Measurements from ENCODE around the gene CFAP100. TPM values are rescaled to one million over a fixed set of nuclear protein-coding genes. Genes with fewer than 3 reads are reported as not detected.

Gene CFAP100
- total RNA-seq, 2 donors from 2014 or later = not detected

DNA sequence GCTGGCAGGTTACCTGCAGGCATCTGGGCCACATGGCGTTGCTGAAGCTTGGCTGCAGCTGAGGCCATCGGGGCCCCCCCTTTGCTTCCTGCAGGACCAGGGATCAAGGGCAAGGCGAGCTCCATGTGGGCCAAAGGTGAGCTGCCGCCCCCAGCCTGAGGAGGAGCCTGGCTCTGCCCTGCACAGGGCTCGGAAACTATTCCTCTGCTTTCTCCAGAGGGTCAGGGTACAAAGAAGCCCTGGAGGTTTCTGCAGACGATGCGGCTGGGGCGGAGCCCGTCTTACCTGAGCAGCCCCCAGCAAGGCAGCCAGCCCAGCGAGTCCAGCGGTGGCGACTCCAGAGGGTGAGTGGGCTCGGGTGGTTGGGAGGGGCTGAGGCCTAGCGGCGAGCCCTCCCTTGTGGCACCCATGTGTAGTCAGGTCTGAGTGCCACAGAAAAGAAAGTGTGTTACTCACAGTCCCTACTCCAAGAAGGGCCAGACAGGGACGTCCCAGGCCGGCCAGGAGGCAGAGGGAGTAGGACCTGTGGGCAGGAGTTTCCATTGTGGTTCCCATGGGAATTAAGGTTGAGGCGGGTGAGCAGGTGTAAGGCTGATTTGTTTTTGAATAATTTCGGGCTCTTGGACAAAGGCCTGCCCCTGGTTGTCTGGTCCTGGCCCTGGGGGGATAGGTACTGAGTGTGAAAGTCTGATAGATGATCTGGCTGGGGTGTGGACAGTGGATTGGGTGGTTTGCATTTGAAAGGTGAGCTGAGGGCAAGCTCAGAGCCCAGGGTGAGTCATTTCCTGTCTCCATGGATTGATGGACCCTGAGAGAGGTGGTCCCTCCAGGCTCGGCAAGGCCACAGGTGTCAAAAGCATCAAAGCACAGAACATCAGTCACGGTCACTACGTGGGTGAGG is 25.4 kb downstream of the CFAP100 start:
- no peaks in the 10 kb centered on the region for H3K9me3 Mint-ChIP-seq

DNA sequence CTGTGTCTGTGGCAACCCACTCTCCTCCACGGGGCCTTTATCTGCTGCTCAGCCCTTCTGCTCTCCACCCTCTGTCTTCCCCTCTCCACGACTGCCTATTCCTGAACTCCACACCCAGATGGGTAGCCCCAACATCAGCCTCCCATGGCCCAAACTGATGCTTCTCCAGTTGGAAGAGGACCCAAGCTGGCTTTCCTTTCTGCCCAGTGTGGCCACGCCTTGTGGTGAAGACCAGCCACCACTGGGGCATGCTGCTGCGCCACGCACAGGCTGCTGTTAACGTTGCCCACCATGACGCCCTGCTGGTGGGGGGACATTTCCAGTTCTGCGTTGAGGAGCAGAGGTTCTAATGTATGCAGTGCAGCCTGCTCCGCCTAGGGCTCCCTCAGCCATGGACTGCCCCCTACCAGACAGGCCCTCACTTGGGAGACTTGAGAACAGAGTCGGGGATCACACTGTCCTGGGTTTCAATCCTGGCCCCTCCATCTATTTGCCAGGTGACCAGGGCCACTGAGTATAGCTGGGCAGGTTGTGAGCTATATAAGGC is 26.9 kb downstream of the CFAP100 start:
- peaks cover 5% of the 10 kb centered on the region for H3K4me1 Mint-ChIP-seq (ENCODE audit: low read depth)
- no peaks in the 10 kb centered on the region for H3K27me3 Mint-ChIP-seq (ENCODE audit: low read depth)
- H3K36me3 Mint-ChIP-seq (ENCODE audit: insufficient read depth in 2 of 2) = peaks cover 0 to 10% of the 10 kb centered on the region in 2 donors
- DNase-seq = no peak
- no peak overlapping the region for H3K4me3 Mint-ChIP-seq
- H3K9me3 Mint-ChIP-seq = peaks cover 2 to 3% of the 10 kb centered on the region in 2 donors
- ATAC-seq (replicated peaks in 1 of 2) = no peak
- H3K27ac Mint-ChIP-seq = no peak overlapping the region

More for the DNA sequence above, 25.4 kb downstream of the CFAP100 start:
- ATAC-seq (replicated peaks in 1 of 2) = no peak
- Mint-ChIP-seq H3K36me3 (ENCODE audit: insufficient read depth in 2 of 2) (peaks cover 0 to 3% of the 10 kb centered on the region in 2 donors), H3K27ac (no peak overlapping the region), H3K27me3 (ENCODE audit: low read depth) (no peaks in the 10 kb centered on the region), H3K4me3 (no peak overlapping the region), H3K4me1 (ENCODE audit: low read depth) (peaks cover 5% of the 10 kb centered on the region)
- DNase-seq = no peak

DNA sequence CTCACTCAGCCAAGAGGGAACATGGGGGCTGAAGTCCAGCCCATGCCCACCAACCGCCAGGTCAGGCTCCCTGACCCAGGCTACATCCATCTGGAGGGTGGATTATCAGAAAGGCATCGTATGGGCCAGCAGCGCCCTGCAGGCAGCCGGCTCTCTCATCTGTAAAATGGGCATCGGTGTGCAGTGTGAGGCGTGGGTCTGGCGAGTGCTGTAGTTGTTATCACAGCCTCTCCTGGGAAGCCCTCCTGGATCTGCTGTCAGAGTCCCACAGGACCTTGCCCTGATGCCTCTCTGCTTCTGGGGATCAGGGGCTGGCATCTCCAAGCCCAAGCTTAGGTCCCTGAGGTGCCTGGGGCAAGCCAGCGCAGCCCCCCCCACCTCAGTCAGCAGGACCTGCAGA is 27.4 kb downstream of the CFAP100 start:
- ATAC-seq (replicated peaks in 1 of 2) (no peak), DNase-seq (no peak)
- Mint-ChIP-seq H3K27me3 (ENCODE audit: low read depth) (no peaks in the 10 kb centered on the region), H3K9me3 (peaks cover 7 to 8% of the 10 kb centered on the region in 2 donors), H3K4me1 (ENCODE audit: low read depth) (peaks cover 5% of the 10 kb centered on the region), H3K27ac (no peak overlapping the region), H3K4me3 (no peak overlapping the region), H3K36me3 (ENCODE audit: insufficient read depth in 2 of 2) (peaks cover 2 to 14% of the 10 kb centered on the region in 2 donors)

DNA sequence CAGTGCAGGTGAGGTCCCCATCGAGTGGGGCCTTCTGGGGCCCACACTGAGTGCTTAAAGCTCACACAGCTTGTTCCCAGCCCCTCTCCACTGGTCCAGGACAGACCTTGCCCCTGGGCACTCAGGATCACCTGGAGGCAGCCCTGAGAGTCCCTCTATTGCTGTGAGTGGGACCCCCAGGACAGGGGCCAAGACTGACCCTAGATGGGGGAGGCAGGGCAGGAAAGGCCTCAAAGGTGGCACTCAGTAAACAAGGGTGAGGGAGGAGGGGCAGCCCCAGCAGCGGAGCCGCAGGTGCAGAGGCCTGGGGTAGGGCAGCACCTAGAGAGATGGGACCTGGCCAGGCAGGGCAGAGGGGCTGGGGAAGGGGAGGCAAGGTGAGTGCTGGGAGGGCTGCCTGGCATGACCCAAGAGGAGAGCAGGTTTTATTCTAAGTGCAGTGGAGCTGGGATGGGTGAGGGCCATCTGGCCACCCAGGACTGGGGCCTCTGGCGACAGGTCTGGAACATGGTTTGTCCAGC is 27.9 kb downstream of the CFAP100 start:
- Mint-ChIP-seq H3K9me3 (peaks cover 9 to 10% of the 10 kb centered on the region in 2 donors), H3K4me3 (no peak overlapping the region), H3K27ac (no peak overlapping the region), H3K4me1 (ENCODE audit: low read depth) (peaks cover 5% of the 10 kb centered on the region), H3K27me3 (ENCODE audit: low read depth) (no peaks in the 10 kb centered on the region), H3K36me3 (ENCODE audit: insufficient read depth in 2 of 2) (peaks cover 3 to 16% of the 10 kb centered on the region in 2 donors)
- ATAC-seq (replicated peaks in 1 of 2) (no peak), DNase-seq (no peak)

DNA sequence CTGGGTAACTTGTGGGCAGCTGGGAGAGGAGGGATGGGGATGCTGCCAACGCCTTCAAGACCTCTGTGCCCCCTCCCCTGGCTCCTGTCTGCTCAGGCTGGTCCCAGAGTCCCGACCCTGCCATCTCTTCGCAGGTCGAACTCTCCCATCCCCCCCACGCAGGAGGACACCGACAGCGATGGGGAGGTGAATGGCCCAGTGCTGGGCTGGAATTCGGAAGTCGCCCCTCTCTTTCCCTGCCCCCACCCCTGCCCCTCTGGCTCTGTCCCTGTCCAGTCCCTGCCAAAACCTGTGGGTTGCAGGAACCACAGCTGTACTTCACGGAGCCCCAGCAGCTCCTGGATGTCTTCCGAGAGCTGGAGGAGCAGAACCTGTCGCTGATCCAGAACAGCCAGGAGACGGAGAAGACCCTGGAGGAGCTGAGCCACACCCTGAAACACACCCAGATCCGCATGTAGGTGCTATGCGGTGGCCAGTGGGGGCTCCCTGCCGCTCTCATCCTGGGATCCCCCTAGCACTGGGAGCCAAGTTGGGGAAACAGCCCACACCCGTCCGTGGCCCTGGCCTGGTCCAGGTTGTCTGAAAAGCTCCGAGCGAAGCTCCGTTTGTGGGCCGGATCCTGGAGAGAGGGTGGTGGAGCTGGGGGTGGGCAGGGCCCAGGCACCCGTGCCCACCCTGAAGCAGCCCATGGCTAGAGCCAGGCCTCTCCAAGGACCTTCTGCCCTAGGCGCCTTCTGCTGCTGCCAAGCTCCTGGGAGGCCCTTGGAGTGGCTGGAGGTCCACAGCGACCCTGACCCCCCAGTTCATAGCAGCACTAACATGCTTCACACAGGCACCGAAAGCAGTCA is 28.7 kb downstream of the CFAP100 start:
- no peak overlapping the region for H3K4me3 Mint-ChIP-seq
- H3K27ac Mint-ChIP-seq = no peak overlapping the region
- peaks cover 10 to 11% of the 10 kb centered on the region in 2 donors for H3K9me3 Mint-ChIP-seq
- ATAC-seq (replicated peaks in 1 of 2) = no peak
- H3K36me3 Mint-ChIP-seq (ENCODE audit: insufficient read depth in 2 of 2) = peaks cover 6 to 17% of the 10 kb centered on the region in 2 donors
- DNase-seq = no peak
- no peaks in the 10 kb centered on the region for H3K27me3 Mint-ChIP-seq (ENCODE audit: low read depth)
- H3K4me1 Mint-ChIP-seq (ENCODE audit: low read depth) = peaks cover 5% of the 10 kb centered on the region

DNA sequence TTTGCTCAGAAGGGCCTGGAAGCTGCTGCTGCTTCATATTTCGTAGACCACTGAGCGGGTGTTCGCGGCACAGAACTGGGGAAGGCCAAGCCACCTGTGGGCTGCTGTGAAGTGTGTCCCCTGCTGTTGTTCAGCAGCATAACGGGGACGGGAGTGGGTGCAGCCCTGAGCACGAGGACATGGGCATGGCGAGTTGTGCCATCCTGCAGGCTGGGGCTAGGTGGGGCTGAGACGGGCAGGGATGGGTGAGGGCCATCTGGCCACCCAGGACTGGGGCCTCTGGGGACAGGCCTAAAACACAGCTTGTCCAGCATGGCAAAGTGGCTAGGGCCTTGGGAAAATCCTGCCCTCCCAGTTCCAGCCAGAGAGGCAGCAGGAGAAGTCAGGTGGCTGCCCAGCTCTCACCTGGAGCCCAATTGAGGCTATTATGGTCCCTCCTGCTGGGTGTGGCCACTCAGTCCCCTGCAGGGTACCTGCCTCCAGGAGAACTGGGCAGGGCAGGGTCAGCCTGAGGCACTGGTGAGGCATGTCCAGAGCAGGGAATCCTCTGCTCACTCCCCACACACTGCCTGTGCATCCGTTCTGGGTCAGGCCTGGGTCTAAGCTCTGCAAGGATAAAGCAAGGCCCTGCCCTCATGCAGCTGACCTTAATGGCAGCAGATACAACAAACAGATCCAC is 29.5 kb downstream of the CFAP100 start:
- Mint-ChIP-seq H3K36me3 (ENCODE audit: insufficient read depth in 2 of 2) (peaks cover 6 to 17% of the 10 kb centered on the region in 2 donors), H3K4me3 (no peak overlapping the region), H3K27ac (no peak overlapping the region), H3K27me3 (ENCODE audit: low read depth) (no peaks in the 10 kb centered on the region), H3K9me3 (peaks cover 10 to 11% of the 10 kb centered on the region in 2 donors), H3K4me1 (ENCODE audit: low read depth) (peaks cover 5% of the 10 kb centered on the region)
- no peak for DNase-seq
- ATAC-seq (replicated peaks in 1 of 2) = no peak

DNA sequence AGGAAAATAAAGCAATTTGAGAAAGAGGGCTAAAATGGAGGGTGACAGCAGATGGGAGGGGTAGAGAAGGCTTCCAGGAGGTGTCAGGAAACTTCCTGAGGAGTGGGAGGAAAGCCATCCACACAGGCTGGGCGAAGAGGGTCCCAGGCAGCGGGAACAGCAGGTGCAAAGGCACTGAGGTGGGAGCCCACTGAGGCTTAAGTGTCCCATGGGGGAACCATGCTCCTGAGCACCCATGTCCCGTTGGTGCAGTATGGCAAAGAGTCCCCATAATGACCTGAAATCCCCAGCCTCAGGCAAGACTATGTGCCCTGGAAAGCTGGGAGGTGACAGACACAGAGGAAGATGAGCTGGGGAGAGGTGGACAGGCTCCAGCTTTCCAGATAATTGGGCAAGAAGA is 30.0 kb downstream of the CFAP100 start:
- Mint-ChIP-seq H3K27me3 (ENCODE audit: low read depth) (no peaks in the 10 kb centered on the region), H3K9me3 (peaks cover 10 to 11% of the 10 kb centered on the region in 2 donors), H3K27ac (no peak overlapping the region), H3K36me3 (ENCODE audit: insufficient read depth in 2 of 2) (peaks cover 6 to 17% of the 10 kb centered on the region in 2 donors), H3K4me3 (no peak overlapping the region), H3K4me1 (ENCODE audit: low read depth) (peaks cover 5% of the 10 kb centered on the region)
- no peak for DNase-seq
- ATAC-seq (replicated peaks in 1 of 2) = no peak

DNA sequence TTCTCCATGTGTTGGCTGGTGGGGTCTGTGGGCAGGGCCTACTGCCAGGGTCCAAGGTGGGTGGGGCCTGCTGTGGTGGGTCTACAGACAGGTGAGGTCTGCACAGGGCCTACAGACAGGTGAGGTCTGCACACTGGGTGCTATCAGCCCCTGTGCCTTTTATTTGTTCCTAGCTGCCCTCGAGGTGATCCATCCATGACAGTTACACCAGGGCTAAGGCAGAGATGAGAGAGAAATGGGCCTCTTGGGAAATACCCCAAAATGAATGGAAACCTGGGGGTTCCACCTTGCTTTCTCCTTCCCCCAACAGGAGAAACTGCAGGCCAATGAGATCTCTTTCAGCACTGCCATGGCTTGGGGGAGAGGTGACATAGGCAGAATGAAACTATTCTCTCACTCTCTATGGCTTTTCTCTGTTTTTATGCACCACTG is 36.4 kb downstream of the CFAP100 start:
- Mint-ChIP-seq H3K27me3 (ENCODE audit: low read depth) (no peaks in the 10 kb centered on the region), H3K4me3 (no peak overlapping the region), H3K36me3 (ENCODE audit: insufficient read depth in 2 of 2) (peaks cover 6 to 9% of the 10 kb centered on the region in 2 donors), H3K9me3 (peaks cover 8 to 9% of the 10 kb centered on the region in 2 donors), H3K27ac (no peak overlapping the region), H3K4me1 (ENCODE audit: low read depth) (peaks cover 10% of the 10 kb centered on the region)
- no peak for DNase-seq
- ATAC-seq (replicated peaks in 1 of 2) = peak; percentile 58 to 75

DNA sequence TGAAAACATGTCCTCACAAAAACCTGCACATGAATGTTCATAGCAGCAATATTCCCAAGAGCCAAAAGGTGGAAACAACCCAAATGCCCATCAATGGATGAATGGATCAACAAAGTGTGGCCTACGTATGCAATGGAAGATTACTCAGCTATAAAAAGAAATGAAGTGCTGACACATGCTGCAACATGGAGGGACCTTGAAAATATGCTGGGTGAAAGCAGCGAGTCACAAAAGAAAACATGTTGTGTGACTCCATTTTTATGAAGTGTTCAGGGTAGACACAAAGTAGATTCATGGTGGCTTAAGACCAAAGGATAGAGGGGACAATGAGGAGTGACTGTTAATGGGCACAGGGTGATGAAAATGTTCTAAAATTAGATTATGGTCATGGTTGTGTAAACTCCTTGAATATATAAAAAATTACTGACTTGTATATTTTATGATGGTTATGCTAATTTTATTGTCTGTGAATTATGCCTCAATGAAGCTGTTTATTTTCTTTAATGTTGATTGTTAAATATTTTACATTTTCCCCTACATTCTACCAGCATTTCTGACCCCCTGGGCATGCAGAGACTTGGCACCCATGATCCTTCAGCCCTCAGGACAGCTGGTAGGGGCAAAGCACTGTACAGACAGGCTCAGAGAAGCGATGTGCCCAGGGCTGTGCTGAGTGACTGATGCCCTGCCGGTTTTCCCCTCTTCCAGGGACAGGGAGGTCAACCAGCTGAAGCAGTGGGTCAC is 37.8 kb downstream of the CFAP100 start:
- no peak overlapping the region for H3K4me3 Mint-ChIP-seq
- DNase-seq (no peak), ATAC-seq (replicated peaks in 1 of 2) (no peak)
- H3K4me1 Mint-ChIP-seq (ENCODE audit: low read depth) = peaks cover 10% of the 10 kb centered on the region
- peaks cover 2% of the 10 kb centered on the region in 2 donors for H3K9me3 Mint-ChIP-seq
- no peaks in the 10 kb centered on the region for H3K27me3 Mint-ChIP-seq (ENCODE audit: low read depth)
- H3K27ac Mint-ChIP-seq = no peak overlapping the region
- H3K36me3 Mint-ChIP-seq (ENCODE audit: insufficient read depth in 2 of 2) = peaks cover 3 to 4% of the 10 kb centered on the region in 2 donors

DNA sequence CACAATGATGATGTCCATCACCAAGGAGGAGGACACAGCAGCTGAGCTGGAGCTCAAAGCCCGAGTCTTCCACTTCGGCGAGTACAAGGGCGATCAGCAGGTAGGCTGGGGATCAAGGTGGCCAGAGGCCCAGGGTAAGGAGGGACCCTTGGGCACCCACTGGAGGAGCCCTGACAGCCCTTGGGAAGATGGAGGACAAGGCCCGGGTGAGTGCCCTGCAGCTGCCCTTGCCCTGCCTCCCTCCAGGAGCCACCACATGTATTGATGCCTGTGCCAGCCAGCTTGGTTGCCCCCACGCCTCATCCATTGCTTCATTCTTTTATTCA is 38.4 kb downstream of the CFAP100 start:
- no peak for DNase-seq

DNA sequence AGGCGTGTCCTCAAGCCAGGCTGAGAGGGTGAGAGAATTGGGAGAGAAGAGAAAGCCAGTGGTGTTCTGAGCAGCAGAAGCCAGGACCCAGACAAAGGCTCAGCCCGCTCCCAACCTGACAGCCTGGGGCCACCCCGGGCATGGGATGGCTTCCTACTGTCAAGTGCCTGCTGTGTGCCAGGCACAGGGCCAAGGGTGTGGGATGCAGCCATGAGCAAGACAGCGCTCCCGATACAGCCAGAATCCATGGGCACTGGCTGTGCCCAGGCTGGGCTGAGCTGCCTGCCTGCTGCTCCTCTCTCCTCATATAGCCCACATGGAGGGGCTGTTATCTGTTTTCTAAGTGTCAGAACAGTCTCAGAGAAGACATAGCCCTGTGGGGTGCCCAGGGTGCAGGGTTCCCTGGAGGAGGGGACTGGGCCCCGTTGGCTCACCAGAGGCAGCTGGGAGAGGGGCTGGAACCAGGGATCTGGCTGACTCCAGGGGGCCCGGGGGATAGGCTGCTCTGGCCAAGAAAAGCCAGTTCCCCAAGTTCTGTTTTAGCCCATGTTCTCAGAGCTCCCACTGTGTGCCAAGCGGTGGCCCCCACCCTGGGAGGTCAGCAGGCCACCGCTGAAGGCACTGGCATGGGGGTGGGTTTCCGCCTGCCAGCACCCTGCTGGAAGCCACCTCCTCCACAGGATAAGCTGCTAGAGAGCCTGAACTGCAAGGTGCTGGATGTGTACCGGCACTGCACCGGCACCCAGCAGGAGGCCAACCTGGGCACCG is 39.0 kb downstream of the CFAP100 start:
- Mint-ChIP-seq H3K36me3 (ENCODE audit: insufficient read depth in 2 of 2) (peaks cover 0 to 2% of the 10 kb centered on the region in 2 donors), H3K4me1 (ENCODE audit: low read depth) (peaks cover 10% of the 10 kb centered on the region), H3K9me3 (no peaks in the 10 kb centered on the region), H3K27ac (no peak overlapping the region), H3K27me3 (ENCODE audit: low read depth) (no peaks in the 10 kb centered on the region), H3K4me3 (no peak overlapping the region)
- ATAC-seq (replicated peaks in 1 of 2) = no peak
- DNase-seq = no peak

More for the DNA sequence above, 38.4 kb downstream of the CFAP100 start:
- H3K36me3 Mint-ChIP-seq (ENCODE audit: insufficient read depth in 2 of 2) = peaks cover 0 to 2% of the 10 kb centered on the region in 2 donors
- H3K4me1 Mint-ChIP-seq (ENCODE audit: low read depth) = peaks cover 10% of the 10 kb centered on the region
- H3K9me3 Mint-ChIP-seq = no peaks in the 10 kb centered on the region
- ATAC-seq (replicated peaks in 1 of 2) = no peak
- H3K27ac Mint-ChIP-seq = no peak overlapping the region
- no peaks in the 10 kb centered on the region for H3K27me3 Mint-ChIP-seq (ENCODE audit: low read depth)
- H3K4me3 Mint-ChIP-seq = no peak overlapping the region

All from activated T-cell treated with anti-CD3 and anti-CD28 coated beads, Interleukin-2, amount 50 U/mL, for 72 hours (primary cell).